ENCODE measurements around the gene NSG1. TPM values are rescaled to one million over a fixed set of nuclear protein-coding genes. Genes with fewer than 3 reads are reported as not detected.

Gene NSG1
- total RNA-seq, 2 donors from 2014 or later: 14.4 to 19.6 TPM

DNA sequence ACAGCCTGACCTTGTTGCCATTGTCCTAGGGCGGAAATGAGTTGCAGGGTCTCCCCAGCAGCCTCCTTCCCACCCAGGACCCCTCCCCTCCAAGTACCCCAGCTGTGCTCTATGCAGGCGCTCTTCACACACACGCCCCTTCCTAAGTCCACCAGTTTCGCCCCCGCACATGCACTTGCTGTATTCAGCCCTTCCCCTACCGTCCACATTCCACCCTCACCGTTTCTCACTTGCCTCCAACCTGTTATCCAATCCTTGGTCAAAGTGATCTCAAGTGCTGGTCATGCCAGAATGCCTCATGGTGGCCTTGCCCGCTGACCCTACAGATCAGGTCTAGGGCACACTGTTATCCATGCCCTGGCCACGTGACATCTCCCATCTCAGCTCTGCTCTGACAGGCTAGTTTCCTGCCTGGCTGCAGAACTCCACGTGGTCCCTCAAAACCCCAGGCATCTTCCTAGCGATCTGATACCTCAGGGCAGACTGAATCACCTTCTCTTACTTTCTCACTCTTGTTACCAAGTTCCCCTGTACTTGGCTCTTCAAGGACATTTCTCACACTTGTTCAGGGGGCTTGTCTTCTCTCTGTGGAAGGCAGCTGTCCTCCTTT is 39.7 kb downstream of the NSG1 start:
- Histone ChIP-seq H3K27me3 (no peaks in the 10 kb centered on the region), H3K9me3 (no peaks in the 10 kb centered on the region), H3K4me1 (no peaks in the 10 kb centered on the region), H3K4me3 (no peak overlapping the region), H3K36me3 (peaks cover 23% of the 10 kb centered on the region), H3K27ac (no peak overlapping the region)
- TF ChIP-seq, protein P1, sequence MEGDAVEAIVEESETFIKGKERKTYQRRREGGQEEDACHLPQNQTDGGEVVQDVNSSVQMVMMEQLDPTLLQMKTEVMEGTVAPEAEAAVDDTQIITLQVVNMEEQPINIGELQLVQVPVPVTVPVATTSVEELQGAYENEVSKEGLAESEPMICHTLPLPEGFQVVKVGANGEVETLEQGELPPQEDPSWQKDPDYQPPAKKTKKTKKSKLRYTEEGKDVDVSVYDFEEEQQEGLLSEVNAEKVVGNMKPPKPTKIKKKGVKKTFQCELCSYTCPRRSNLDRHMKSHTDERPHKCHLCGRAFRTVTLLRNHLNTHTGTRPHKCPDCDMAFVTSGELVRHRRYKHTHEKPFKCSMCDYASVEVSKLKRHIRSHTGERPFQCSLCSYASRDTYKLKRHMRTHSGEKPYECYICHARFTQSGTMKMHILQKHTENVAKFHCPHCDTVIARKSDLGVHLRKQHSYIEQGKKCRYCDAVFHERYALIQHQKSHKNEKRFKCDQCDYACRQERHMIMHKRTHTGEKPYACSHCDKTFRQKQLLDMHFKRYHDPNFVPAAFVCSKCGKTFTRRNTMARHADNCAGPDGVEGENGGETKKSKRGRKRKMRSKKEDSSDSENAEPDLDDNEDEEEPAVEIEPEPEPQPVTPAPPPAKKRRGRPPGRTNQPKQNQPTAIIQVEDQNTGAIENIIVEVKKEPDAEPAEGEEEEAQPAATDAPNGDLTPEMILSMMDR (IDR thresholded peaks at IDR 0.05): no peak
- peak; percentile 42 for DNase-seq (ENCODE audit: low spot score)

DNA sequence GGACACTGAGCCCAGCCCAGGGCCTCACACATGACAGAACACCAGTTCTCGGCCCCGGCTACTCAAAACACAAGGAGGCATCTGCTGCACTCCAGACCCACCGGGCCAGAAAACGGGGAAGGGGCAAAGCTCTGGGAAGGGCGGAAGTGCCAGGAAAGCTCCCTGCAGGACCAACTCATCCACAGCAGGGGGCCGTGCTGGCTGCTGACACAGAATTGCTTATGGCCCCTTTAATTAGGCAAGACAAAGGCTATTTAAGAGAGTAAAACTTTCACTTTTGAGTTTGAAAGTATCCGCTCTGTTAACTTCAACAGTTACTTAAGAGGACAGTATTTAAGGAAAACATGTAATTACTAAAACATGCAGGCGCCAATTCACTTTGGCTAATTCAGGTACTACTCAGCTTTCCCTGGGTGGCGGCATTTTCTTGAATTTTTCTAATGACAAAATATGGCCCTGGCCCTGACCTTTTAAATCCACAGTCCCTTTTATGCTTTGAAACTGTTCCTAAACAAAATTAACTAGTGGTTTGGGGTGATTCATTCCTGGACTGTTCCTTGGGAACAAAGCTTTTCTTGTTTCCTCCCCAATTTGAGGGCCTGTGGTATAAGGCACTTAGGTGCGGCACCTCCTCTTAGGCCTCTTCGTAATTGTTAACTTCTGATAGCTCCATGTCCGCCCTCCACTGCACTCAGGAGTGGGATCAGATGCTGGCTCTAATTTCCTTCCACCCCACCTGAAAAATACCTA is 40.4 kb downstream of the NSG1 start:
- DNase-seq (ENCODE audit: low spot score): peak; percentile 21
- Histone ChIP-seq H3K9me3 (no peaks in the 10 kb centered on the region), H3K27me3 (no peaks in the 10 kb centered on the region), H3K36me3 (peaks cover 18% of the 10 kb centered on the region), H3K4me3 (no peak overlapping the region), H3K27ac (no peak overlapping the region), H3K4me1 (no peaks in the 10 kb centered on the region)
- TF ChIP-seq, protein P1 (IDR thresholded peaks at IDR 0.05): no peak

DNA sequence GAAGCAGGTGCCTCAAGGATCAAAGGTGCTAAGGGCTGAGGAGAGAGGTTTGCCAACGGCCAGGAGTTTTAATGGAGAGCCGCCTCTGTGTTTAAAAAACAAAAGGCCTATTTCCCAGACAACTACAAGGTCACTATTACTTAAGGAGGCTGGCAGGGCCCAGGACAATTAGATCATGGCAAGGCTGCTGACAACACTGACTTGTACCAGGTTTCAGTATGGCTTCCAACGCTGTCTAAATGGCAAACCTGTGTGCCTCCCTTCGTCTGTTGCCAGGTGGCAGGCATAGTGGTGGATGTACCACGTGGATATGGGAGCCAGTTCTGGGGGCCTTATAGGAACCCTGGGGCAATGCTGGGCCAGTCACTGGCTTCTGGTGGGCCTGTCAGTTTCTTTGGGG is 41.0 kb downstream of the NSG1 start:
- H3K9me3 ChIP-seq: no peaks in the 10 kb centered on the region
- no peaks in the 10 kb centered on the region for H3K27me3 ChIP-seq
- peaks cover 20% of the 10 kb centered on the region for H3K36me3 ChIP-seq
- H3K4me1 ChIP-seq: no peaks in the 10 kb centered on the region
- no peak overlapping the region for H3K27ac ChIP-seq
- DNase-seq (ENCODE audit: low spot score): peak; percentile 11
- H3K4me3 ChIP-seq: no peak overlapping the region
- TF ChIP-seq, protein P1 (IDR thresholded peaks at IDR 0.05): no peak

DNA sequence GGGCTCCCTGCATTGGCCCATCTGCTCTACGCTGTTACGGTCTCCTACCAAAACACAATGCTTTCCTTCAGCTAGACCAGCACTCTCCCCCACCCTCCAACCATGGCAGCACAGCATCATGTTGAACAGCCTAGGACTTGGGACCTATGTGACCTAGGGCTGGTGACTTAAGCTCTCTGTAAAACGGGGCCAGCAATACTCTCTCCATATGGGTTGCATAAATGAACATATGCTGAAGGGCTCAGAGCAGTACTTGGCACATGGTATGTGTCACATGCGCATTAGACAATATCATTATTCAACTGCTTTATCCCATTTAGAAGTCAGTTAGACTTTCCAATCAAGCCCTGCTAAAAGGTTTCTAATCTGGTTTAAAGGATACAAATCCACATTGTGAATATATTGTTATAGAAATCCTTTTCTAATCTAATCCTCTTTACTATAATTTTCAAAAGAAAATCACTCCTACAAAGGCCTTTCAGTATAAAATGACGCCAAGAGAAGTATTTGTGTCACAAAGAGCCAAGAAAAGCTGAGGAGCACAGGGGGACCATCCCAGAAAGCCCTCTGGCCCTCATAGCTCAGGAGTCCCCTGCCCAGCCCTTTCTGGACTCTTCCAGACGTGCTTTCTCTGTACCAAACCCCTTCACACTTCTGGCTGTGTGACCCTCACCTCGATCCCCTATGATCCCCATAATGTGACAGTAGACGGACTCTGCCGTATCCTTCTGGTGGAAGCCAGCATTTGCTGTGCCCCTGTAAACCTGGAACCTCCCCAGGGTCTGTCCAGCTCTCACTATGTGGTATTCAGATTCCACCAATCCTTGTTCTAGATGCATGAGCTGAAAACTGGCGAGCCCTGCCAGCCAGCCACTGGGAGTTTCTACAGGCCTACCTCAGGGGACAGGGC is 42.3 kb downstream of the NSG1 start:
- TF ChIP-seq, protein P1 (IDR thresholded peaks at IDR 0.05): no peak
- H3K27me3 ChIP-seq: no peaks in the 10 kb centered on the region
- no peak overlapping the region for H3K4me3 ChIP-seq
- no peaks in the 10 kb centered on the region for H3K9me3 ChIP-seq
- H3K36me3 ChIP-seq: peaks cover 8% of the 10 kb centered on the region
- H3K27ac ChIP-seq: no peak overlapping the region
- peaks cover 0 to 4% of the 10 kb centered on the region in 2 donors for H3K4me1 ChIP-seq
- no peak for DNase-seq (ENCODE audit: low spot score)

DNA sequence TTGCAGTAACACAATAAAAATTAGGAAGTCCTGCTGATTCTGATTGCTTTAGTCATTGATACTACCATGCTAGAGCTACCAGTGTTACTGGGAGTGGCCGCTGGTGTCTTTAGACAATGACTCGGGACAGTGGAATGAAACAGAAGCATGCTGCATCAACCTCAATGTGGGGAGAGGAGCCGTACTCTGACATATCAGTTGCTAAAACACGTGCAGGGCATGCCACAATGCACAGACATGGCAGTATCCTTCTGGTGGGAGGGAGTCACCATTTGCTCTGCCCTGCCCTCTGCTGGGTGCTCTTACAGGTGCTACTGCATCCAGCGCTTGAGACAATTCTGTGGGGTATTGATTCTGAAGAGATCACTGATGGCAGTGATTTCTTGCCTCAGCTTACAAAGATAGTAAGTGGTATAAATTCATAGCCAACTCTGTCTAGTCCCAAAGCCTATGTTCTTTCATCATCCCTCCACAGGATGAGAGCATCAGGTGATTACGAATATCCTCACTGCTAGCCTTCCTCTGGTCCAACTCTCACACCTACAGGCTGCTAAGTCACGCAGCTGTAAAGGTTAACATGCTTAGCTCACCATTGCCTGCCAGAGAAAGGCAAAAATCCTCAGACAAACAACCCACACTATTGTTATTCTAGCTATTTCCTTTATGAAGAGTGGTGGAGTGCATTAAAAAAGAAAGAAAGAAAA is 43.7 kb downstream of the NSG1 start:
- Histone ChIP-seq H3K9me3 (no peaks in the 10 kb centered on the region), H3K27me3 (no peaks in the 10 kb centered on the region), H3K27ac (no peak overlapping the region), H3K36me3 (peaks cover 8% of the 10 kb centered on the region), H3K4me1 (peaks cover 0 to 4% of the 10 kb centered on the region in 2 donors), H3K4me3 (no peak overlapping the region)
- TF ChIP-seq, protein P1 (IDR thresholded peaks at IDR 0.05): peak in 1 of 2 donors; percentile 60
- DNase-seq (ENCODE audit: low spot score): no peak

All from right atrium auricular region (tissue), 2 donors.